COLO668 (cell line): ENCODE data around the gene PCSK6.

Experiments used
- DNase-seq: peaks from one replicate; lab custom pipeline; 2025; ENCODE audit not compliant: unreplicated experiment; lab: John Stamatoyannopoulos, UW

The PCSK6 gene

DNA sequence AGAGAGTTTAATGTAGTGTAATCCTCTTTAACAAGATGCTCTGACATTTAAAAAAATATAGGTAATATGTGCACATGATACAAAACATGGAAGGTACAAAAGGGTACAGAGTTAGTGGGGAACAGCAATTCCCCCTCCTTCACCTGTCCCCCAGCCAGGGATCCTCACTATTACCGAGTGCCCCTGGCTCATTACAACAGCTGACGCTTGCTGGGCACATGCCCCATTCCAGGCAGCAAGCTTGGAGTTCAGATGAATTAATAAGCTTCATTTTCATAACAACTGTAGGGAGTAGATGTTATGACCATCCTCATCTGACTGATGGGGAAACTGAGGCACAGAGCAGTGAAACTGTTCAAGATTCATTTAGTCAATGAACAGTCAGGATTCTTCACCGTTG, 41.2 kb downstream of the PCSK6 start:
- DNase-seq: no peak

DNA sequence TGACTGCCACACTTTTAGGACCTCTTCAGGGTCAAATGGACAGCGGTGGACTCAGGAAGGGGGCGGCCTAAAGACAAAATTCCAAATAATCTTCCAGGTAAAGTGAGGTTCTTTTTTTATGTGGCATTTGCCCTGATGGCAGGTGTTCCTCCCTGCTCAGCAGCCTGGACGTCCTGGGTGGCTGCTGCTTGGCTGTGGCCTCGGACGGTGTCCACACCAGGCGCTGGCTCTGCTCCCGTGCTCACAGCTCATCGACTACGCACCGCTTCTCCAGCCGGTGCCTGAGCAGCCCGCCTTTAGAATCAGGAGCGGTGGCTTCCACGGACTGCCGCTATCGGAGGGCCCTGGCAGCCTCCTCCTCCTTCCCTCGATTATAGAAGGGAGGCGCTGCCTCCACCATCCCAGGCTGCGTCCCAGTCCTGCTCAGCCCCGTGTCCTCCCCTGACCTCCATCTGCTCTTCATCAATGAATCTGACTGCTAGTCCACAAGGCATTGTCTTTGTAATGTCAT, 41.9 kb downstream of the PCSK6 start:
- DNase-seq: no peak

DNA sequence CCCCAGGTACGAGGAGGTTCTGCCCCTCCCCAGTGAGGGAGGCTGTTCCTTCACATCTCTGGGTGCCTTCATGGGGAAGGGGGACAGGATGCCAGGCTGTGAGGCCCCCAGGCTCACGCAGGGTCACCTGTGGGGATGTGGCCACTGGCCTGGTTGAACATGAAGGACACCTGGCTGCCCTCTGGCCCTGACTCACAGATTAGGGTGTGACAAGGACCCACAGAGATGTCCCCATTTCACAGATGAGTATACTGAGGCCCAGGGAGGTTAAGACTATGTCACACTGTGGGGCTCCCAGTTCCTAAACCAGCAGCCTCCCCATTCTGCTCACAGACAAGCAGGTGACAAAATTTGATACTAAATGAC, 42.4 kb downstream of the PCSK6 start:
- DNase-seq: no peak

DNA sequence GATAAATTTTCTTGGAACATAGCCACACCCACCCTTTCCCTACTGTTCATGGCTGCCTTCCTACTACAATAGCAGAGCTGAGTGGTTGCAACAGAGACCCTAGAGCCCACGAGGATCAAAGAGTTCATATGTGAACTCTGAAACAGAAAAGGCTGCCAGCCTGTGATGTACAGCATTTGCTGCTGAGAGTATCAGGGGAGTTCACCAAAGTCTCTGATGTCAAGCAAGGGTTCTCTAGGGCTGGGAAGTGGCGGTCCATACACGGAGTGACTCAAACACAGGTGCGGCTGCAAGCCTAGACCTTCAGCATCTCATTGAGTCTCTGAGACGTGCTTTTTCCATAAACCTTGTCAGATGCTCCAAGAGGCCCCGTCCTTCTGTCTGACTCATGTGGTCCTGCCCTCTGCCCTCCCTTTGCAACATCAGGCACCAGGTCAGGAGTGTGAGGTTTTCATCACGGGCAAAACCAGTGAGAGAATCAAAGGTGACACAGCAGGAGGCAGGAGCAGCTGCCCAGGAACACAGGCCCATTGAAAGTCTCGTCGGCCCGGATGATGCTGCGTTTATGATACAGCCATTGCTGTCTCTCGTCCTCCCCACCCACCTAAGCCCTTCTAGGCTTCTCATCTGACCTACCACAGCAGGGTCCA, 42.9 kb downstream of the PCSK6 start:
- no peak for DNase-seq

DNA sequence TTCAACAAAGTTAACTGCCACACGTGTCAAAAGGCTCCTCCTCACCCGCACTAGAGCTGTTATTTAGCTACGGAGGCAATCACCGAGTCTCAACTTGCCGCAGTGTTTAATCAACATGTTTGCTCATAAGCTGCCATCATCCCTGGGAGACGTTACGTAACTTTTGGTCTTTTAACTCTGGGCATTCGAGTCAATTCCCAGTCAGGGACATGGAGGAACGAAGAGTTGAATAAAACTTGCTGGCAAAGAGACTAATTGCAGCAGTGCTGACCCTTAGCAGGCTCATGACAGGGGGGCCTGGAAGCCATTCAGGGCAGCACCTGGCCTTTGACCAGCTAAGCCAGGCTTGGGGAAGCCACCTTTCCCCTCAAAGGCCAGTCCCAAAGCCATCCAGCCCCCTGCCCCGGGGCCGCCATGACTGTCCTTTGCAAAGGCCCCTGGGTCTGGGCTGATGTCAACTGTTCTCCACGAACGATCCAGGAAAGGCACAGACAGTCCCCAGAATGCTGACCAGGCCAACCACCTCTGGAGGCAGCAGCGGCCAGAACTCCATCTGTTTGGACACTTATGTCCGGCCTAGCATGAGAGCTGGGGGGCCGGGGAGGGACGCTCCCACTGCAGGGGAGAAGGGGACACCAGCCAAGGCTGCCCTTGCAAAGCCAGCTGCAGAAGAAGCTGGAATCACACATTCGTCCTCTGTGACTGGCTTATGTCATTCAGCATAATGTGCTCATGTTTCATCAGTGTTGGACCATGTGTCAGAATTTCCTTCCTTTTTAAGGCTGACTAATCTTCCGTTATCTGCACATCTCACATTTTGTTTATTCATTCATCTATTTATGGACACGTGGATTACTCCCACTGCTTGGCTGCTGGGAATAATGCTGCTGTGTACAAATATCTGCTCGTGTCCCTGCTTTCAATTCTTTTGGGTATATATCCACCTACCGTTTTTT, 43.7 kb downstream of the PCSK6 start:
- DNase-seq: no peak

DNA sequence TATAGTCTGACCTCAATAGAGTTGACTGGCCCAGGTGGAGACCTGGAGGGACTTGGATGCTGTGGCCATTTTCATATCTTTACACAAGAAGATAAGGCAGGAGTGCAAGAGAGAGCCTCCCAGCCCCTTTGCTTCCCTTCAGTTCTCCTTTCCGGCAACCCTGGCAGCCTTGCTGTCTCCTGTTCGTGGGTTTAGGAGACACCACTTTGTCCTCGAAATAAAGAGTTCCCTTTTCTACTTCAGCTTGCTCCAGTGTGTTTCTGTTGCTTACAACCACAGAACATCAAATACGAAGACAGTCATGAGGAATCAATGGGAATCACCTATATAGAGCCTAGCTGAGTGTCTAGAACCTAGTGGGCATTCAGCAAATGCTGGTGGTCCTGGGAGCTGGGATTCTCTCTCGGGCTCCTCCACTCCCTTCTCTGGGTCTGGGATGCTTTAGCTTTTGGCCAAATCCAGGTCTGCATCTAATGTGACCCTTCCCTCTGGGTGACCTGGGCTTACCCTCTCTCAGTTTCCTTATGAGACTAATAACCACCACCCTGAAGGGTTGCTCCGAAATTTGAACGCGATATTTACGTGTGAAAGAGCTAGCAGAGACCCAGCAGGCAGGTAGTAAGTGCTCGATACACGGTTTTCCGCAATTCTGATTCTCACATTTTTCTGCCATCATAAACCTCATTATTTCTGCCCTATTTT, 44.5 kb downstream of the PCSK6 start:
- DNase-seq: no peak

DNA sequence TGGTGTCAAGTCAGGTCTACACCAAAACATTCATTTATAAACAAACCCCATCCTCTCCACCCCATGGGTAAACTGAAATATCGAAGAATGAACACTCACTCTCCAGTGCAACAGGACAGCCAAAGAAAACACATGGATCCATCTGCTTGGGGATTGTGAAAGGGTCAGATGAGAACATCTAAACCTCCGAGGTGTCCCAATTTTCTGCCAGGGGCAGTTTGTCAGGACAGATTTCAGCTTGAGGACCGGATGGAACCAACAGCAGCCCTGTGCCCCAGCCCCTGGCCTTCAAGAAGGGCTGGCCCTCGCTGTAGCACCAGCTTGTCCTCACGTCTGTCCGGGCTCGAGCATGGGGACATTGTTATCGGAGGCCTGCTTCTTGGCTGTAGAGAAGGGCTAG, 45.5 kb downstream of the PCSK6 start:
- DNase-seq: no peak

DNA sequence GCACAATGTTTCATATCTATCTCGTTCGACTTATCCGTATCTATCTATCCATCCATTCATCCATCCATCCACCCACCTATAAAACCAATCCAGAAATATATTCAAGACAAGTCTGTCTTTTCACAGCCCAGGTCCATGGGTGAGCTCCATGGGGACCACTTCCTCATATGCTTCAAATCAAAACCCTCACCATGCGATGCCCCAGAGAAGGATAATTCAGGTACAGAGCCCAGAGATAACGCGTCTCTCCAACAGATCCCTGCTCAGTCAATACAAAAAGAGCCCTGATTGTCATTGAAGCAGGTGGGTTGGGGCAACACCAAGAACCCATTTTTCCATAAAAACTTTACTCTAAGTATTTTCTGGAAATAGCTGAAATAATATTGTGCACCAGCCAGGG, 47.2 kb downstream of the PCSK6 start:
- DNase-seq: no peak

DNA sequence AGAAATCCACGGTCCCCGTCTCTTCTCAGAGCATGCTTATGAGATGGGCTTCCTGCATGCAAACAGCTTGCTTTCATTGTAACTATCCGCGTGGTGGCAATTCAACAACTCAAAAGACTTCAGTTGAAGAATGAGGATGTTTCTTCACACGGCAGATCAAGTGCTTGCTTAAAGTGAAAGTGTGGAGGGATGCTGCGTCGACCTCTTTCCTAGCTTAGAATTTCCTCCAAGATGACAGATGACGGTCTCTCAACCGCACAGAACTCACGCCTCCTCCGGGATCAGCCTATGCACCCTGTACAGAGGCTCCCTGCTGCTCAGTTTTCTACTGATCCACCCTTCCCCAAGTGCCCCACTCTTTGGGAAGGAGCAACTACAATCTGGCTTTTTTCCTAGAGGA, 47.8 kb downstream of the PCSK6 start:
- DNase-seq: no peak

DNA sequence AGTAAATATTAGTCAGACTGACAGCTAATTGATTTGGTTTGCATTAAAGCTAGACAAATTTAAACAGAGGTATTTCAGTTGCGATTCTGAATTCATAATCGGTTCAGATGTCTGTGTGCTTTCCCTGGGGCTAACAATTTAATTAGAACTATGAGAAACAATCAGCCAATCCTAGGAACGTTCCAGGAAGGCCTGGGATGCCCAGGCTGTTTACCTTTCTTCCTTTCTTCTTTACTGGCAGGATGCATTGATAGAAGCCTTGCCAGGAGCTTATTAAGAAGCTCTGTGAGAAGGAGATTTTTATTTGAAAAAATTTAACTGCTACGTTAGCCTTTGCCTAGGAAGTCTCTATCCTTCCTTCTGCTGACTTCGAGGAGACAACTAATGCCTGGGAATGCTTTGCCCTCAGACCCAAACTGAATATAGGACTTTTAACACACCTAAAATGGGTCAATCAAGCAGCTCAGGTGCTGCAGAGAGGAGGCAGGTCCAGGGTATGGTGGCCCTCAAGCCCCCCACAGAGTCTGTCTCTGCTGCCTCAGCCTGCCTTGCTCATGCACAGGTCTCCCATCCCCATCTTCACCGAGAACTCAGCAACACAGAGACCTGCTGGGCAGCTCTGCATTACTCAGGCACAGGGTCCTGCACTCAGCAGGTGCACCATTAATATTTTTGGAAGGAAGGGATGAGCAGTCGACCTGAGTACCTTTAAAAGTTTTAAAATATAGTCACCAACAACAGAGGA, 48.5 kb downstream of the PCSK6 start:
- no peak for DNase-seq

DNA sequence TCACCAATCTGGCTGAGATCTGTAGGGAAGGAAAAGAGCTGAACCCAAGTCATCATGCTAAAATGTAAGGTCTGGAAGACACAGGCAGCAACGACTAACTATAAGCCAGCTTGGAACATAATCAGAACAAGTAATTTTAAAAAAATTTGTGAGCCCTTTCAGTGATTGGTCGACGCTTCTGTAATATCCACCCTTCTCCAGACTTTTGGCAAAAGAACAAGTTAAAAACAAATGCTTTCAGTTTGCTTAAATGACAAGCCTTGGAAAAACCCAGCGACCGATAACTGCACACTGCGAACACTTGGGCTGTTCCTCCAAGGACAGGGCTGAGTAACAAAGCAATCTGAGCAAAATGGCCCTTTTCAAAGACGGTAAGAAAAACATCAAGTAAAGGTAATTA, 49.6 kb downstream of the PCSK6 start:
- DNase-seq: no peak

DNA sequence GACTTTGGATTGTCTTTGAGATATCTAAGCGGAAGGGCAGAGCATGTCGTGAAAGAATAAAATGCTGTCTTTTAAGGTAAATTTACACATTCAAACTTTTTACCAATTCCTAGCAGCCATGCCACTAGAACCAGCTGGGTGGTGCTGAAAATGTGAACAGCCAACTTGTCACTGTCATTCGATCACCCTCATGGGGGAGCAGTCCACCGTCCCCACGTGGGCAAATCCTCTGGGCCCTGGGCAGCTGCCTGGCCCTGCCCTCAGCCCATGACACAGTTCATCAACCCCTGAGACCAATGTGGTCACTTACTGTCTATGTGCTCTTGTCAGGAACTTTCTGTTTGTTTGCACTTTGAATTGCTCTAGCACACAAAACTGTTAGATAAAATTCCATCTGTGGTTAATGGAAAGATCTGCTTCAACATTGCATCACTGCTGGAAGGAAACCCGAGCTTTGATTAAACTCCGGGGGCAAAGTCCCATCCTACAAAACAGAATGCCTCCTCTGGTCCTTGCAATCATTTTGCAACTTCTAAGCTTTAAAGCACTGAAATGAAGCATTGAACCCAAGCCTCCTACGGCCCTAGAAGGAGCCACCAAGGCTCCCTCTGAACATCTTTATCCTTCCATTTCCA, 50.1 kb downstream of the PCSK6 start:
- DNase-seq: no peak

DNA sequence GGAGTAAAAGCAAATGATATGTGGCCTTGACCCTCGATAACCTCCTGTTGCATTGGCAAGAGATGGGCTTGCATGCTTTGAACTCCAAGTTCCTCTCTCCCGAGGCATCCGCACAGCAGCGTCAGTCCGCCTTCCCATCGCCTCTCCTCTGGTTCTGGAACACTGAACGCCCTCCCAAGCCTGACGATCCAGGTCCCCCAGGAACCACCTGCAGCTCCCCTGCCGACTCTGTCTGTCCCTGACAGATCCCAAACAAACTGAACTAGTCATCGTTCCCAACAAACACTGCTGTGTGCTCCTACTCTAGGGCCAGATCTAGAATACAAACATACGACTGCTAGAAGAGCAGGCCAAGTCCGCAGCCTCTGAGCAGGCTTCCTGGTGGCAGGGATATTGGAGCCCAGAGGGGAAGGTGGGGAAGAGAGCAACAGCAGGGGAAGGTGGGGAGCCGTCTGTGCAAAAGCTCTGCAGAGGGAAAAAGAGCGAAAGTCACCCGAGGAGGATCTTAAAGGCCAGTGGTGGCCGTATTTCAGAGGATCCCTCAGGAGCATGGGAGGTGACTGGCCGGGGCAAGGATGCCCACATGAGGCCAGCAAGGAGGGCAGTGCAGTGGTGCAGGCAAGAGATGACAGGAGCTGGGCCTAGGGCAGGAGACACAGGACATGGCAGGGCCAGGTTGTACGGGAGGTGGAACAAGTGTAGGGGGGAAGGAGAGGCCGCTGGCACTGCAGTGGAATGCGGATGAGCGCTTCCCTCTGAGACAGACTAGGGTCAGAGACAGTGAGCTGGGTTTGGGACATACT, 50.8 kb downstream of the PCSK6 start:
- DNase-seq: no peak

DNA sequence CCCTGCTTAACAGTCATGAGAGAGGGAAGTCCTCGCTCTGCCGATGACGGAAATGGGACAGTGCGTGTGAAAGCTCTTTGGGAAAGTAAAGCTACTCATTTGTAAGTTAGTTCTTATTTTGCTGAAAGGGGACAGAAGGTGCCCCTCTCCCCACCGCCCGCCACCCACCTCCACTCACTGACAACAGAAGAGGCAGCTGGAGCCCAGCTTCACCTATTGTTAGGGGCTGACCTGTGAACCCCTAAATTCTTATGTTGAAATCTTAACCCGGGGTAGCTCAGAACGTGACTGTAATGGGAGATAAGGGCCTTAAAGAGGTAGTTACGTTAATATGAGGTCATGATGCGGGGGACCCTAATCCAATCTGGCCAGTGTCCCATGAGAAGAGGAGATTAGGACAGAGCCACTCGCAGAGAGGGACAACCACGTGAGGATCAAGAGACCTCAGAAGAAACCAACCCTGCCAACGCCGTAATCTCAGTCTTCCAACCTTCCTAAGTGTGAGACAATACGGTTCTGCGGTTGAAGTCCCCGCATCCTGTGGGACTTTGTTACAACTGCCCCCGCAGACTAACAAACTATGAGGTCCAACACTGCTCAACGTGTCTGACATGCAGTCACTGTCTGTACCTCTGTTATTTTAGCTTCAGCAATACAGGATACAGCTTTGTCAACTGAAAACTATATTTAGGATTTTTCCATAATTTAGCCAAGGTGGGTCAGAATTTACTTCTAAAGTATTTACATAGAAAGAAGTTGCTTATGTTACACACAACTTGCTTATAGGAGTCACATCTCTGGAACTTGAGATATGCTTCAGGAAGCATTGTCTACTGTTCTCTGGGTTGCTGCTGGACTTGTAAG, 51.7 kb downstream of the PCSK6 start:
- DNase-seq: no peak

DNA sequence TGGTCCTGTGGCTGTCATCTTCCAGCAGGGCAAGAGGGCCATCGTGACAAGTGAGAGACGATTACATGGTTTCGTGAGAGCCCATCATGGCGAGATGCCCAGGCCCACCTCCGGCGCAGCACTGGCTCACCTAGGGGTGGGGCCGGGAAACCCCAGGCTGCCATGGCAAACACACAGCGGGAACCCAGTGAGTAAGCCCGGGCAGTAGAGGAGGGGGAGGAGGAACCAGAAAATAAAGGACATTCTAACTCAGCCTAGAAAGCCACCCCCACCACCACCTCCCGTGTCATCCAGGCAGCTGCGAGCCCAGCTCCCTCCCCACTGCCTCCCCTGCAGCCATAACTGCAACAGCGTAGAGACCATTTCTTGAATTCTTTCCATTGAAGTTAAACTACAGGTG, 52.3 kb downstream of the PCSK6 start:
- no peak for DNase-seq

DNA sequence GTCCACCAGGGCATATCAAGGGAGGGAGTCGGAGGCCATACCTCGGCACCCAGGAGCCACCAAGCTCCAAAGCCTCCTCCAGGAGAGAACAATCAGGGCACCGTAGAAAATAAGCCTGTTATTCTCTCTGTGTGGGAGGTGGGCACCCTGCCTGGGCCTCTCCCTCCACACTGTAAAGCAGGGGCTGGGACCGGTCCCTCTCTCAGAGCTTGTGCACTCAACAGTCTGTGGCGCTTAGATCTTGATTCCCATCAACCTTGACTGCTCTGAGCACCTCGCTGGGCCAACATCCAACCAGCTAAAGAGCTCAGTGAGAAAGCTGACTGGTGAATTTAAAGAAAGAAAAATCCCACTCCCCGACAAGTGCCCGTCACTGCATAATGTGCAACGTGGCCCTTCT, 53.0 kb downstream of the PCSK6 start:
- DNase-seq: no peak

DNA sequence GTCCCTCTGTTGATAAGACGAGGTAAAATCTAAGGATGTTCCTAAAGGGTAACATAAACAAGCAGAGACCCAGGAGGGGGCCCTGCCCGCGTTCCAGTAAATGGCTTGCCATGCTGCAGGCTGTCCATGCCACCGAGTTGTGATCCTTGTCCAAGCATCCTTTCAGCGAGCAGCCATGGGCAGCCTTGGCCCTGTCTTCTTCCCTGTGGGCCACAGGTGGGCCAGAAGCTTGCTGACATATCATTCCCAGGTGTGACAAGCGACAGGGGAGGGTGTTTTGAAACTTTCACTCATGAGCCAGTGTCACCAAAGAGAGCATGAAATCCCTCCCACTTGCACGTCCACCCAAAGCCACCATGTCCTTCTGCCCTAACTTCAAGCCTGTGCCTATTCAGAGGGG, 53.7 kb downstream of the PCSK6 start:
- no peak for DNase-seq

DNA sequence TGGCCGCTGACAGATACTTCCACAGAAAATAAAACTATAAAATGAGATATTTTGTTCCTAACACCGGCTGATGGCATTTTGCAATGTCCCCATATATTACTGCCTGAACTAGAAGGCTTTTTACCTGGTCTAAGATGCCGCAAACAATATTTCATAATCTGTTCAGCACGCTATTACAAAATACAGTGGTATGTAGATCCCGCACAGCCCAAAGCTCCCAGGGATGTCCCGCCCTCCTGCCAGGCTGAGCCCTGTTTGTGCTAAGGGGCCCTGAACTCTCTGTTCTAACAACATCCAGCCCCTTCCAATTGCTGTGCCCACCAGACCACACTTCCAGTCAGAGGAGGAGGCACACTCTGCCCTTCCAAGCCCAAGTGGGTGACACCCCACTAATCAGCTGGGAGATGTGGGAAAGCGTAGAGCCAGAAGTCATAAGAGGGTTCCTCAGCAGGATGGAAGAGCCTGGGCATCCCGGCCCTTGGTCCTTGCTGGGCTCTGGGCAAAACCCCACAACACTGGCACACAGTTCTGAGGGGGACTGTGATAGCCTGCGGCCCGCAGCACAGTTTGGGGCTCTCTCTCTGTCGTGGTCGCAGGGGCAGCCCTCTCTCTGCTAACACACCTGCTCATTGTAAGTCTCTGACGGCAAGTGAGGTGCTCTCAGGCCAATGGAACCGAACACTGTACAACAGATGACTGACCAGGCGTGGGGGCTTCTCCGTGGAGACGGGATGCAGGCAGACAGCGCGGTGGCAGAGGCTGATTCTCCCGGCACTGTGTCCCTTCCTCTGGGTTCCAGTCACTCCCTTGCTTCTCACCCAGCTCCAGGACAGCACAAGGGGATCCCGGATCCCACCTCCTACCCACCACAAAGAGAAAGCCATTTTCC, 55.2 kb downstream of the PCSK6 start:
- no peak for DNase-seq
